Astrocyte (in vitro differentiated cells and primary cell): ENCODE data around the gene PGM5. TPM values are rescaled to one million over a fixed set of nuclear protein-coding genes. Genes with fewer than 3 reads are reported as not detected.

ENCODE experiments used
- DNase-seq: peaks from one replicate; pipeline ENCODE4 v3.0.0-alpha.2; 2010; ENCODE audit warnings: low read depth
- FAIRE-seq: peaks from 2 replicates; lab custom pipeline; 2011; peaks lifted over from hg19 to GRCh38; lab: Jason Lieb, UNC
- H2AFZ ChIP-seq: 2 replicates; pipeline ENCODE4 v1.6.0; 2012; ENCODE audit warnings: low read depth, low read length, inconsistent platforms
- H3K27ac ChIP-seq: 2 replicates; pipeline ENCODE4 v1.5.1; 2011; ENCODE audit warnings: low read depth, low read length, inconsistent platforms
- H3K27me3 ChIP-seq: 2 replicates; pipeline ENCODE4 v1.6.0; 2011; ENCODE audit warnings: low read length, inconsistent platforms; ENCODE audit not compliant: insufficient read depth
- H3K36me3 ChIP-seq: 2 replicates; pipeline ENCODE4 v1.5.1; 2011; ENCODE audit warnings: low read length, inconsistent platforms; ENCODE audit not compliant: insufficient read depth
- H3K4me1 ChIP-seq: 2 replicates; pipeline ENCODE4 v1.5.1; 2011; ENCODE audit warnings: low read length, inconsistent platforms; ENCODE audit not compliant: insufficient read depth
- H3K4me2 ChIP-seq: 2 replicates; pipeline ENCODE4 v1.6.0; 2012; ENCODE audit warnings: low read length, inconsistent platforms
- H3K4me3 ChIP-seq: 2 replicates; pipeline ENCODE4 v1.5.1; 2011; ENCODE audit warnings: low read depth, mild to moderate bottlenecking, low read length, inconsistent platforms; ENCODE audit not compliant: insufficient read depth
- H3K79me2 ChIP-seq: 2 replicates; pipeline ENCODE4 v1.6.0; 2012; ENCODE audit warnings: mild to moderate bottlenecking, low read length, inconsistent platforms; ENCODE audit not compliant: insufficient read depth
- H3K9ac ChIP-seq: 2 replicates; pipeline ENCODE4 v1.6.0; 2012; ENCODE audit warnings: mild to moderate bottlenecking, low read length, inconsistent platforms
- H3K9me3 ChIP-seq: 2 replicates; pipeline ENCODE4 v1.5.1; 2012; ENCODE audit warnings: low read depth, mild to moderate bottlenecking, low read length, inconsistent platforms; ENCODE audit not compliant: insufficient read depth
- H4K20me1 ChIP-seq: 2 replicates; pipeline ENCODE4 v1.6.0; 2012; ENCODE audit warnings: low read length, inconsistent platforms; ENCODE audit not compliant: insufficient read depth
- H3K27ac Mint-ChIP-seq: one replicate; pipeline ENCODE4 v1.8.0; 2021; ENCODE audit warnings: mild to moderate bottlenecking, mixed read lengths; ENCODE audit not compliant: unreplicated experiment
- H3K27me3 Mint-ChIP-seq: one replicate; pipeline ENCODE4 v1.8.0; 2021; ENCODE audit warnings: low read depth, mixed read lengths; ENCODE audit not compliant: unreplicated experiment
- H3K36me3 Mint-ChIP-seq: one replicate; pipeline ENCODE4 v1.8.0; 2021; ENCODE audit warnings: low read depth, mixed read lengths; ENCODE audit not compliant: unreplicated experiment
- H3K4me1 Mint-ChIP-seq: one replicate; pipeline ENCODE4 v1.8.0; 2021; ENCODE audit warnings: low read depth, mixed read lengths; ENCODE audit not compliant: unreplicated experiment
- H3K4me3 Mint-ChIP-seq: one replicate; pipeline ENCODE4 v1.8.0; 2021; ENCODE audit warnings: mild to moderate bottlenecking, moderate library complexity, mixed read lengths; ENCODE audit not compliant: unreplicated experiment
- H3K9me3 Mint-ChIP-seq: one replicate; pipeline ENCODE4 v1.8.0; 2021; ENCODE audit warnings: mild to moderate bottlenecking, mixed read lengths; ENCODE audit not compliant: unreplicated experiment
- EZH2 ChIP-seq: IDR thresholded peaks from 2 replicates; pipeline ENCODE4 v1.6.1; 2012; ENCODE audit warnings: mild to moderate bottlenecking, low read length, inconsistent platforms; ENCODE audit not compliant: insufficient read depth
- total RNA-seq: library from RNA; stranded (reverse); gene quantifications from 2 replicates; pipeline ENCODE4 v1.2.1, GENCODE V29; 2021
- TF ChIP-seq, protein P1 (sequence below): IDR thresholded peaks from 2 replicates; pipeline ENCODE4 v1.5.1; 2011; ENCODE audit warnings: low read depth, mild to moderate bottlenecking, inconsistent platforms, low read length, moderate library complexity; ENCODE audit not compliant: insufficient read depth

Gene PGM5
- total RNA-seq, 1 donor from 2014 or later = 1.8 TPM

DNA sequence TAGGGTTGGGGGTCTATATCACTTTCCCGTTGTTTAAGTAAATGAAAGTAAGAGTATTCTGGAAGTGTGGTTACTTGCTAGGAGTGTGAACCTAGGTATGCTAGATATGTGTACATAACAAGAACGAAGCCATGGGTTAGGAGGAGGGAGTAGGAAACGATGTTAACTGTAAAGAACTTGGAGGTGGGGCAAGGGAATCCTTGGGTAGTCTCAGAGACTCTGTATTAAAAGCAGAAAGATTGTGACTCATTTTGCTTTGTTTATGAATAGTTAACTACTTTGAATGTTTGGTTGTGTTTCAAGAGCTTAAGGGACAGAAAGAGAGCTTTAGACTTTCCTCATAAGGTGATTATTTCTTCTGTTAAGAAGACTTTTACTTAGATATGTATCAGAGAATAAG is 124.4 kb downstream of the PGM5 start:
- no peaks in the 10 kb centered on the region for H3K27me3 ChIP-seq
- no peaks in the 10 kb centered on the region for H3K4me1 ChIP-seq
- H3K79me2 ChIP-seq = no peaks in the 10 kb centered on the region
- peaks cover 9% of the 10 kb centered on the region for H3K9me3 Mint-ChIP-seq
- H3K4me3 Mint-ChIP-seq = no peak overlapping the region
- H3K4me1 Mint-ChIP-seq = peaks cover 3% of the 10 kb centered on the region
- no peak for DNase-seq
- H3K4me2 ChIP-seq = no peak overlapping the region
- no peak overlapping the region for H3K27ac Mint-ChIP-seq
- H3K9me3 ChIP-seq = no peaks in the 10 kb centered on the region
- no peak overlapping the region for H2AFZ ChIP-seq
- H3K36me3 ChIP-seq = no peaks in the 10 kb centered on the region
- no peaks in the 10 kb centered on the region for H3K36me3 Mint-ChIP-seq
- peaks cover 5% of the 10 kb centered on the region for H3K27me3 Mint-ChIP-seq
- H3K27ac ChIP-seq = no peak overlapping the region
- FAIRE-seq = no peak
- H3K4me3 ChIP-seq = no peak overlapping the region
- no peaks in the 10 kb centered on the region for H4K20me1 ChIP-seq
- no peak overlapping the region for H3K9ac ChIP-seq
- TF ChIP-seq EZH2 = no peak
- TF ChIP-seq, protein P1, sequence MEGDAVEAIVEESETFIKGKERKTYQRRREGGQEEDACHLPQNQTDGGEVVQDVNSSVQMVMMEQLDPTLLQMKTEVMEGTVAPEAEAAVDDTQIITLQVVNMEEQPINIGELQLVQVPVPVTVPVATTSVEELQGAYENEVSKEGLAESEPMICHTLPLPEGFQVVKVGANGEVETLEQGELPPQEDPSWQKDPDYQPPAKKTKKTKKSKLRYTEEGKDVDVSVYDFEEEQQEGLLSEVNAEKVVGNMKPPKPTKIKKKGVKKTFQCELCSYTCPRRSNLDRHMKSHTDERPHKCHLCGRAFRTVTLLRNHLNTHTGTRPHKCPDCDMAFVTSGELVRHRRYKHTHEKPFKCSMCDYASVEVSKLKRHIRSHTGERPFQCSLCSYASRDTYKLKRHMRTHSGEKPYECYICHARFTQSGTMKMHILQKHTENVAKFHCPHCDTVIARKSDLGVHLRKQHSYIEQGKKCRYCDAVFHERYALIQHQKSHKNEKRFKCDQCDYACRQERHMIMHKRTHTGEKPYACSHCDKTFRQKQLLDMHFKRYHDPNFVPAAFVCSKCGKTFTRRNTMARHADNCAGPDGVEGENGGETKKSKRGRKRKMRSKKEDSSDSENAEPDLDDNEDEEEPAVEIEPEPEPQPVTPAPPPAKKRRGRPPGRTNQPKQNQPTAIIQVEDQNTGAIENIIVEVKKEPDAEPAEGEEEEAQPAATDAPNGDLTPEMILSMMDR = no peak

DNA sequence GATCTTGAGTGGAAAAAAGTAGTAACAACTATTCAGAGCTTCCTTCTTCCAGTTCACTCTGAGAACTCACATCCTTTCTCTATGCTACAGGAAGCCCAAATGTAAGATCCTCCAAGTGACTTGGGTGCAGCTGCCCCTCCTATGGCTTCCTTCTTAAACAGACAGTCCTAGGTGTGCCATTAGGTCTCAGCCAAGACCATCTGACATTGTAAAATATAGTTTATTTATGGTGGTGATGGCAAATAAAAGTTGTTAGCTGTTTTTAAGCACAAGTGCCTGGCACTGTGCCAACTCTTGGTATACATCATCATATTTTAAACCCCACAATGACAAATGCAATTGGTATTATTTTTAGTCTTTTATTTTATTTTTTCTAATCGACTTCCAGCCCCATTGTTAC is 126.1 kb downstream of the PGM5 start:
- Histone ChIP-seq H3K9me3 (no peaks in the 10 kb centered on the region), H4K20me1 (no peaks in the 10 kb centered on the region), H3K4me3 (no peak overlapping the region), H3K4me2 (no peak overlapping the region), H3K27ac (no peak overlapping the region), H3K27me3 (no peaks in the 10 kb centered on the region), H2AFZ (no peak overlapping the region), H3K79me2 (no peaks in the 10 kb centered on the region), H3K9ac (no peak overlapping the region), H3K36me3 (no peaks in the 10 kb centered on the region), H3K4me1 (no peaks in the 10 kb centered on the region)
- Mint-ChIP-seq H3K4me3 (no peak overlapping the region), H3K9me3 (peaks cover 12% of the 10 kb centered on the region), H3K4me1 (peaks cover 3% of the 10 kb centered on the region), H3K36me3 (no peaks in the 10 kb centered on the region), H3K27ac (no peak overlapping the region), H3K27me3 (peaks cover 5% of the 10 kb centered on the region)
- DNase-seq = no peak
- FAIRE-seq = no peak
- TF ChIP-seq EZH2 = no peak

DNA sequence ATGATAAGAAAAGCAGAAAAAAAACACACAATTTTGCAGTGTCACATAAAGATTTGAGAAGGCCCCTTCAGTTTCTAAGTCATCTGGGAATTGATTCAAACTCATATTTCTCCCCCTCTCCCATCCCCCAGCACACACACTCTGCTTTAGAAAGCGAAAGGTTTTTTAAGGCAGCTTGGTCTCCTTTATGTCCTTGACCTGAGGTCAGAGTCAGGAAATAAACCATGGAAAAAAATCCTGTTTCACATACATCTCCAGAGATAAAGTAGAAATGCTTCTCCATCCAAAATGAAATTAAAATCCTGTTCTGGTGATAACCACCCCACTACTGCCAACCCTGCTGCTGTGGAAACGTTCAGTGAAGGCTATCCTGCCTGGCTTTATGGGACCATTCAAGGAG is 131.7 kb downstream of the PGM5 start:
- Histone ChIP-seq H3K9ac (no peak overlapping the region), H3K36me3 (no peaks in the 10 kb centered on the region), H3K4me3 (no peak overlapping the region), H2AFZ (no peak overlapping the region), H3K27me3 (no peaks in the 10 kb centered on the region), H4K20me1 (no peaks in the 10 kb centered on the region), H3K79me2 (no peaks in the 10 kb centered on the region), H3K27ac (no peak overlapping the region), H3K4me1 (no peaks in the 10 kb centered on the region), H3K4me2 (no peak overlapping the region), H3K9me3 (no peaks in the 10 kb centered on the region)
- peaks cover 11% of the 10 kb centered on the region for H3K27me3 Mint-ChIP-seq
- no peak for DNase-seq
- no peak overlapping the region for H3K27ac Mint-ChIP-seq
- peaks cover 2% of the 10 kb centered on the region for H3K4me1 Mint-ChIP-seq
- TF ChIP-seq, protein P1 = no peak
- TF ChIP-seq EZH2 = no peak
- H3K36me3 Mint-ChIP-seq = no peaks in the 10 kb centered on the region
- no peak overlapping the region for H3K4me3 Mint-ChIP-seq
- peaks cover 10% of the 10 kb centered on the region for H3K9me3 Mint-ChIP-seq
- no peak for FAIRE-seq
